ENCODE data around the gene SPTBN4.

The SPTBN4 gene

DNA sequence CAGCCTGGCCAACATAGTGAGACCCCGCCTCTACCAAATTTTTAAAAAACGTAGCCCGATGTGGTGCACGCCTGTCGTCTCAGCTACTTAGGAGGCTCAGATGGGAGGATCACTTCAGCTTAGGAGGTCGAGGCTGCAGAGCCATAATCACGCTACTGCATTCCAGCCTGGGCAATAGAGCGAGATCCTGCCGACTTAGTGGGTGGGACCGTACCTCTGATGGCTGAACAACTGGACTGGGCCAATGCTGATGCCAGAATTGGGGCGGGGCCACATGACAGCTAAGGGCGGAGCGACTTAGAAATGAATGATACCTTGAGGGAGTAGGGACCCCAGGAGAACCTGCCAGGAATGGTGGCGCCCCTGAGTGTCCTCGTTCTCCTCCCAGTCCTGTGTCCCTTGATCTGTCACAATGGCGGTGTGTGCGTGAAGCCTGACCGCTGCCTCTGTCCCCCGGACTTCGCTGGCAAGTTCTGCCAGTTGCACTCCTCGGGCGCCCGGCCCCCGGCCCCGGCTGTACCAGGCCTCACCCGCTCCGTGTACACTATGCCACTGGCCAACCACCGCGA is 137.9 kb downstream of the SPTBN4 start:
- DNase-seq (ENCODE audit: low spot score): peak; percentile 43

DNA sequence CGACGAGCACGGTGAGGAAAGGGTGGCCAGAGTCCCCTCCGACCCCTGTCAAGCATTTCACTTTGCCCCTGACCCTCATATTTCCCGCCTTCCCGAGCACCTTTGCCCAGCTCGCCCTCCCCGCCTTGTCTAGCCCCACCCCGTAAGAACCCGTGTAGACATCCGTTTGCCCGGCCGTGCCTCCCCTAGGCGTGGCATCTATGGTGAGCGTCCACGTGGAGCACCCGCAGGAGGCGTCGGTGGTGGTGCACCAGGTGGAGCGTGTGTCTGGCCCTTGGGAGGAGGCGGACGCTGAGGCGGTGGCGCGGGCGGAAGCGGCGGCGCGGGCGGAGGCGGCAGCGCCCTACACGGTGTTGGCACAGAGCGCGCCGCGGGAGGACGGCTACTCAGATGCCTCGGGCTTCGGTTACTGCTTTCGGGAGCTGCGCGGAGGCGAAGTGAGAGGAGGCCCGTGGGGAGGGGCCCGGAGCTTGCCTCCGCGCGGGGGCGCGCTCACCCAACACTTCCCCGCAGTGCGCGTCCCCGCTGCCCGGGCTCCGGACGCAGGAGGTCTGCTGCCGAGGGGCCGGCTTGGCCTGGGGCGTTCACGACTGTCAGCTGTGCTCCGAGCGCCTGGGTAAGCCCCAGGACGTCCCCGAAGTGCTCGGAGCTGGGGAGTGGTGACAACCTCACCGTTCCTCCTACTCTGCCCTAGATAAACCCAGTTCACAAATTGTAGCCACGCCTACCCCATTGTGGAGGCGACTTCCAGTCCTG is 138.6 kb downstream of the SPTBN4 start:
- DNase-seq (ENCODE audit: low spot score): peak; percentile 67

DNA sequence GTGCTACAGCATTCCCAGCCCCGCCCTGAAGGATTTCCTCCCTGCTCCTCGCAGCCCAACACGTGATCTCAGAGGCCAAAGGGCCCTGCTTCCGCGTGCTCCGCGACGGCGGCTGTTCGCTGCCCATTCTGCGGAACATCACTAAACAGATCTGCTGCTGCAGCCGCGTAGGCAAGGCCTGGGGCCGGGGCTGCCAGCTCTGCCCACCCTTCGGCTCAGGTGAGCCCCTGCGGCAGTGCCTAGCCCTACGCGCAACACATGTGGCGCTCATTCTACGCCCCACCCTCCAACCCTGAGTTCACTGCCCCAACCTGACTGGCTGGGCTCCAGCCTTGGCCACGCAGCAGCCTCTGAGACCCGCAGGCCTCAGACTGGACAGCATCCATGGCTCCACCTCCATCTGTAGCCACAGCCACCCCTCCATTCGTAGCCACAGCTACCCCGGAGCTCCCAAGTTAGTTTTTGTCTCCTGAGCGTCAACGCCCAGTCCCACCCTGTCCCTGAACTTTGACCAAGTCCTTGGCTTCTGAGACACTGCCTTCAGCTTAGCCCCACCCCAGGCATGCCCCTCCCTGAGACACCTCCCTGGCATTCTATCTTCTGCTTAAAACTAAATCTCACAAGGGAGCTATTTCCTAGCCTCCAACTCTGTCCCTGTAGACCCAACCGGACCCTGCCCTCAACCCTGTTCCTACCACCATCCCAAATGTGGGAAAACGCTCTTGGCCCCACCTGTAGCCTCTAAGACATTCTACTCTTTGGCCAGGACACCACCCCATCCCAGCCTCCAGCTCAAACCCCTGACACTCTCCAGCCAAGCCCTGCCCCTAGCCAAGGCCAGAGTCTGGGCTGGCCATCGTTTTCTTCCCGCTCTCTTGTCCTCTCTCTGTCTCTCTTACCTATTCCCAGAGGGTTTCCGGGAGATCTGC is 140.8 kb downstream of the SPTBN4 start:
- peak; percentile 41 for DNase-seq (ENCODE audit: low spot score)

DNA sequence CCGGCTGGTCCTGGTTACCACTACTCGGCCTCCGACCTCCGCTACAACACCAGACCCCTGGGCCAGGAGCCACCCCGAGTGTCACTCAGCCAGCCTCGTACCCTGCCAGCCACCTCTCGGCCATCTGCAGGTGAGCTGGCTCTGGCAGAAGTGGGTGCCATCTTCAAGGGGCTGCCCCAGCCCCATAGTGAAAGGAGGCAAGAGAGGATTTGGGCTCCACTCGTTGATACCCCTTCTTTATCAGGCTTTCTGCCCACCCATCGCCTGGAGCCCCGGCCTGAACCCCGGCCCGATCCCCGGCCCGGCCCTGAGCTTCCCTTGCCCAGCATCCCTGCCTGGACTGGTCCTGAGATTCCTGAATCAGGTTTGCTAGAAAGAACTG is 141.4 kb downstream of the SPTBN4 start:
- no peak for DNase-seq (ENCODE audit: low spot score)

DNA sequence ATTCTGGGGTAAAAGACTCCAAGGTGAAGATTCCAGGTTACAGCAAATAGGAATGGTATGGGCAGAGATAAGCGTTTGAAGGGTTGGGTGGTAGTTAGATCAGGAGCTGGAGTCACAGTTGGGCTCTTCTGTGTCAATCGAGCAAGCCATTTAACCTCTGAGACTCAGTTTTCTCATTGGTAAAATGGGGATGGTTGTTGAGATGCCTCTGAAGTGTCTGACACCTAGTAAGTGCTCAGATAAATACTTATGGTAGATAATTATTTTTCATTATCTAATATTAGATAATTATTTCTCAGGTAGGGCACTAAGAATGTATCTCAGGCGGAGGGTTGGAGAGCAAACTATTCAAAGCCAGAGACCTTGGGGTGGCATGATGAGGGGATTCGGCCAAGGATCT is 142.2 kb downstream of the SPTBN4 start:
- DNase-seq (ENCODE audit: low spot score): no peak

DNA sequence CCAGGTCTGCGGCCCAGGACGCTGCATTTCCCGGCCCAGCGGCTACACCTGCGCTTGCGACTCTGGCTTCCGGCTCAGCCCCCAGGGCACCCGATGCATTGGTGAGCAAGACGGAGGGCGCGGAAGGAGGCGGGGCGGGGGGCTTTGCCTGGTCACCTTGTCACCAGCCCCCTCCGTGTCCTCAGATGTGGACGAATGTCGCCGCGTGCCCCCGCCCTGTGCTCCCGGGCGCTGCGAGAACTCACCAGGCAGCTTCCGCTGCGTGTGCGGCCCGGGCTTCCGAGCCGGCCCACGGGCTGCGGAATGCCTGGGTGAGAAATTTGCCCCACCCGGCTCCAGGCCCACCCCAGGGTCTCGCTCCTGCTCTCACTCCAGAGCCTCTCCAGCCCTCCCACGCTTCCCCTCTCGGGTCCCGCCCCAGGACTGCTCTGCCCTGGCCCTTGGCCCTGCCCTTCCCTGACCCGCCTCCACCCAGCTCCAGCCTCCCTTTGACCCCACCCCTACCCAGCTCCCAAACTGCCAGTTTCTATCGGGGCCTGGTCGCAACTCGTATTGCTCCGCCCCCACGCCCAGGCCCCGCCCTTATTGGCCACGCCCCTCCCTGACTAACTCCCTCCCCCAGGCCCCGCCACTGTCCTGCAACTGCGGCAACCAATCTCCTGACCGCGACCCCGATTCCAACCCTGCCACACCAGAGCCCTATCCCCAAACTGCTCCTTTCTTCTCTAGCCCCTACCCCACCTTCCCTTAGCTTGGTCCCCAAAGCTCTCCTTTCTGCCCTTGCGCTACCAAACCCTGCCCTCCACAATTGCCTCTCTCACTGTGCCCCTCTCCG is 143.0 kb downstream of the SPTBN4 start:
- DNase-seq (ENCODE audit: low spot score): peak; percentile 93

DNA sequence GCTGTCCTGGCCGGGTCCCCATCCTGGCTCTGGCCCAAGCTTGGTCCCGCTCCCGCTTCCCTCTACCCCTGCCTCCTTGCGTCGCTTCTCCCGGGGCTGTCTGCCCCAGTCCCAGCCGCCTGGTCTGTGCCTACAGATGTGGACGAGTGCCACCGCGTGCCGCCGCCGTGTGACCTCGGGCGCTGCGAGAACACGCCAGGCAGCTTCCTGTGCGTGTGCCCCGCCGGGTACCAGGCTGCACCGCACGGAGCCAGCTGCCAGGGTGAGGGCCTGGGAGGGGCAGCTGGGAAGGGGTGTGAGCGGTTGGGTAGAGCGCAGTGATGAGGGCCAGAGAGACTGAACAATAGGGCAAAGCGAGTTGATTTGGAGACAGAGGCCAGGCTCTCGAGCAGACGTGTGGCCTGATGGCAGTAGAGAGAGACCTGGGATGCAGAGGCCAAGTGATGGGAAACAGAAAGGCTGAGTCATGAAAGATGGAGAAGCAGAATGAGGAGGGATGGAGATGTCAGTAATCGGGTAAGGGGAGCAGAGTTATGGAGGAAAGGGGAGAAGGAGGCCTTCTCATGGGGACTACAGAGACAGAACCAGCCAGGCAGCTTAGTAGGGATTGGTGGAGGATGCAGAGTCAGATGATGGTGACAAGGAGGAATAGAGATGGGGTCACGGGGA is 143.7 kb downstream of the SPTBN4 start:
- DNase-seq (ENCODE audit: low spot score): no peak

DNA sequence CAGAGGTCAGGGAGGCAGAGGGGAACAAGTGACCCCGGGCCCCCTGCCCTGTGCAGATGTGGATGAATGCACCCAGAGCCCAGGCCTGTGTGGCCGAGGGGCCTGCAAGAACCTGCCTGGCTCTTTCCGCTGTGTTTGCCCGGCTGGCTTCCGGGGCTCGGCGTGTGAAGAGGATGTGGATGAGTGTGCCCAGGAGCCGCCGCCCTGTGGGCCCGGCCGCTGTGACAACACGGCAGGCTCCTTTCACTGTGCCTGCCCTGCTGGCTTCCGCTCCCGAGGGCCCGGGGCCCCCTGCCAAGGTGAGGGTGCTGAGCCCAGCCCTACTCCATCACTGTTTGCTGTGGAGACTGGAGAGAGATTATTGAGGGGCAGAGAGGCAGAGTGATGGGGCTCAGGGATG is 144.3 kb downstream of the SPTBN4 start:
- no peak for DNase-seq (ENCODE audit: low spot score)

DNA sequence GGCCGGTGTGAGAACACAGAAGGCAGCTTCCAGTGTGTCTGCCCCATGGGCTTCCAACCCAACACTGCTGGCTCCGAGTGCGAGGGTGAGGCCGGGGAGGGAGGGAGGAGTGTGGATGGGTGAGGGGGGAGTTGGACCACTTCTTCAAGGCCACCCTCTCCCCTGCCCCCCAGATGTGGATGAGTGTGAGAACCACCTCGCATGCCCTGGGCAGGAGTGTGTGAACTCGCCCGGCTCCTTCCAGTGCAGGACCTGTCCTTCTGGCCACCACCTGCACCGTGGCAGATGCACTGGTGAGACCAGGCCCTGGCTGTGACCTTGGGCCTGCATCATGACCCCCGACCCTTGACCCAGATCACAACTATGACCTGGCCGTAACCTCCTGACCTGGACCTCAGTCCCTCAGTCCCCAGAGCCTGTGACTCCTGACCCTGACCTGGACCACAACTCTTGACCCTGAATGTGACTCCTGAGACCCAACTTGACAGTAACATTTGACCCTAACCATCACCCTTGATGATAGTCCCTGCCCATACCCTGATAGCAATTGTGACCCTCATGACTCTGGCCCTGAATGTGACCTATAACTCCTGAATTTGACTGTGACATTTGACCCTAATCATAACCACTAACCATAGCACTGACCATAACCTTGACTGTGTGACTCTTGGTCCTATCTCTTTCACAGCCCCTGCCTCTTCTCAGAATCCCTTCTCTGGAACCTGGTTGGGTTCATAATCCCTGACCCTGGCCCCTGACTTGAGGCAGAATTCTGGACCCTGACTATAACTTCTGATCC is 145.3 kb downstream of the SPTBN4 start:
- no peak for DNase-seq (ENCODE audit: low spot score)

DNA sequence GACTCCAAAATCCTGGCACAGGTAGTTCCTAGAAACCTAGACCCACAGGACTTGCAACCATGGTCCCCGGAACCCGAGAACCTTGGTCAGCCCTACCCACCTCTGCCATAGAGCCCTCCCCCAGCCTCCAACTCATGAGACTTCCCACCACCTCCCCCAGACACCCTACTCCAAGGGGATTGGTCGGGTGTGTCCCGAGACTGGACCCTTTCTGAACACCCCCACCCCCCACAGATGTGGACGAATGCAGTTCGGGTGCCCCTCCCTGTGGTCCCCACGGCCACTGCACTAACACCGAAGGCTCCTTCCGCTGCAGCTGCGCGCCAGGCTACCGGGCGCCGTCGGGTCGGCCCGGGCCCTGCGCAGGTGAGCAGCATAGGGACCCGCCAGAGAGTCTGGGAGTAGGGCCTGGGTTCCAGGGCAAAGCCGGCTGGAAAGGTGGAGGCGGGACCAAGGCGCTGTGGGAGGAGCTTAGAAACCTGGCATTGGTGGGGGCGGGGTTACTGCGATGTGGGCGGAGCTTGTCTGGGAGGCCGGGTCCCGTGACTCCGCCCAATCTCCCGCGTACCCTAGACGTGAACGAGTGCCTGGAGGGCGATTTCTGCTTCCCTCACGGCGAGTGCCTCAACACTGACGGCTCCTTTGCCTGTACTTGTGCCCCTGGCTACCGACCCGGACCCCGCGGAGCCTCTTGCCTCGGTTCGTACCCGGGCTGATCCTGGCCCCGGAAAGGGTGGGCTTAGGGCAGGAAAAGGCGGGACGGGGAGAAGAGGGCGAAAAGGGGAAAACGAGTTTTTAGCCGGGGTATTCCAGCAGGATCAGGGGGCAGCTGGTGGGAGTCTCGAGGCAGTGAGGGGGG is 146.3 kb downstream of the SPTBN4 start:
- DNase-seq (ENCODE audit: low spot score): peak; percentile 81

DNA sequence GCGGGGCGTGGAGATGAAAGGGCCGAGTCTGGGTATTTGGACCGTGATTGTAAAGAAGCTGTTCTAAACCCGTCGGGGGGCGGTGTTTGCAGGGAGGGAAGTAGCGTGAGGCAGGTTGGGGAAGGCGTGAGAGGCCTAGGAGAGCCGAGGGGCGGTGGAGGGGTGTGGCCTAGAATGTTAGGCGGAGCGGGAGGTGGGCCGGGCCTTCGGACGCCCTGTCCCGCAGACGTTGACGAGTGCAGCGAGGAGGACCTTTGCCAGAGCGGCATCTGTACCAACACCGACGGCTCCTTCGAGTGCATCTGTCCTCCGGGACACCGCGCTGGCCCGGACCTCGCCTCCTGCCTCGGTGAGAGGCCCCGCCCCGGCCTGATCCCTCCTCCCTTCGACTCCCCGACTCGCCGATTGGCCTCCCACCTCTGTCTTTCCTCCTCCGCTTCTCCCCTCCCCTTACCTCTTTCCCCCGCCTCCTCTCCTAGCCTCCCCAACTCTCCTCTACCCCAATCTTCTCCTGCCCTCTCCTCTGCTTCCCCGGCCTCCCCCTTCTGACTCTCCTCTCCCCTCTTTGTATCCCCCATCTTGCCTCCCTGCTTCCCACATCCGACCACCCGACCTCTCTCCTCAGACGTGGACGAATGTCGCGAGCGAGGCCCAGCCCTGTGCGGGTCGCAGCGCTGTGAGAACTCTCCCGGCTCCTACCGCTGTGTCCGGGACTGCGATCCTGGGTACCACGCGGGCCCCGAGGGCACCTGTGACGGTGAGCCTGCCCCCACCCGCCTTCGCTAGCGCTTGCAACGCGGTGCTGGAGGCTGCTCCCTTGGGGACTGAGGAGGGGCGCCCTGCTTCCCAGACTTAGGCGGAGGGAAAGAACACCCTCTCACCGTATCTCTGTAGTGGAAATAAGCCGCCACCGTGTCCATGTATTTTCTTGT is 147.2 kb downstream of the SPTBN4 start:
- peak; percentile 80 for DNase-seq (ENCODE audit: low spot score)

DNA sequence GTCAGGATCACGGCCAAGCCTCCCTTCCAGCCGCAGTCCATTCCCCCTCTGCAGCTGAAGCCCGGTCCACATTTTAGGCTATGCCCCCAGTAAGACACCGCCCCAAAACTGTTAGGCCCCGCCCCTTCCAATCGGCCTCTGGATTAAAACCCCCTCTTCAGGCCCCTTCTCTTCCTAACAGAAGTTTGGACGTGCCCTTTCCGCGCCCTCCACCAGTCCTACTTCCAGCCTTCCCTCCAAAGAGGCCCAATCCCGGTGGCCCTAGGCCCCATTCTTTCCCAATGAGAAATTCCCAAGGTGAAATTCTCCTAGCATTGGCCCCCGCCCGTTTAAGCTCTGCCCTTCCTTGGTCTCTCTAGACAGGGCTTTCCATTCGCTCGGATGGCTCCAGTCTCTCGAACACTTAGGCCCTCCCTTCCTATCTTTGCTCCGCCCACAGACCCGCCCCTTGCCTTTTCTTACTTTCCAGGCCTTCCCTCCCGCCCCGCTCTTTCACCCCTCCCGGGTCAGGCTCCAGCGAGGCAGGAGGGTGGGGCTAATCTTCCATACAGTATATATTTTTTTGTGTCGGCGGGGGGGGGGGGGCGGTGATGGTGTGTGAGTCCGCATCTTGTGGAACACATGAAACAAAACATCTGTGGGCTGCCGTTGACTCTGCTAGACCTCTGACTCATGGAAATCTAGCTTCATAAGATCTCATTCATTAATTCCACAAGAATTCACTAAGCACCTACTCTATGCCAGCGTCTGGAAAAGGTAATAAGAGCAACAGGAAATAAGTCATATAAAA is 148.0 kb downstream of the SPTBN4 start:
- DNase-seq (ENCODE audit: low spot score): peak; percentile 88

DNA sequence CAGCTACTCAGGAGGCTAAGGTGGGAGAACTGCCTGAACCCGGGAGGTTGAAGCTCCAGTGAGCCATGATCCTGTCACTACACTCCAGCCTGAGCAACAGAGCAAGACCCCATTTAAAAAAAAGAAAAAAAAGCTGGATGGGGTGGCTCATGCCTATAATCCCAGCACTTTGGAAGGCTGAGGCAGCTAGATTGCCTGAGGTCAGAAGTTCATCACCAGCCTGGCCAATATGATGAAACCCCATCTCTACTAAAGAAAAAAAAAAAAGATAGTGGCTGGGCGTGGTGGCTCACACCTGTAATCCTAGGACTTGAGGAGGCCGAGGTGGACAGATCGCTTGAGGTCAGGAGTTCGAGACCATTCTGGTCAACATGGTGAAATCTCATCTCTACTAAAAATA is 149.4 kb downstream of the SPTBN4 start:
- no peak for DNase-seq (ENCODE audit: low spot score)

DNA sequence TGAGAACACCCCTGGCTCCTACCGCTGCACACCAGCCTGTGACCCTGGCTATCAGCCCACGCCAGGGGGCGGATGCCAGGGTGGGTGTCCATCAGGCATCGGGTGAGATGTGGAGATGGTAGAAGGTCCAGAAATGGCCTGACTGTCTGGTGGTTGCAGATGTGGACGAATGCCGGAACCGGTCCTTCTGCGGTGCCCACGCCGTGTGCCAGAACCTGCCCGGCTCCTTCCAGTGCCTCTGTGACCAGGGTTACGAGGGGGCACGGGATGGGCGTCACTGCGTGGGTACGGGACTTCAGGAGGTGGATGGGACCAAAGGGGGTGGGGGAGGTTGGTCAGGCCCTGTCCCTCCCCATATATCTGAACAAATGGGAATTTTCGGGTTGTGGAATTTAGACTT is 150.1 kb downstream of the SPTBN4 start:
- DNase-seq (ENCODE audit: low spot score): no peak

DNA sequence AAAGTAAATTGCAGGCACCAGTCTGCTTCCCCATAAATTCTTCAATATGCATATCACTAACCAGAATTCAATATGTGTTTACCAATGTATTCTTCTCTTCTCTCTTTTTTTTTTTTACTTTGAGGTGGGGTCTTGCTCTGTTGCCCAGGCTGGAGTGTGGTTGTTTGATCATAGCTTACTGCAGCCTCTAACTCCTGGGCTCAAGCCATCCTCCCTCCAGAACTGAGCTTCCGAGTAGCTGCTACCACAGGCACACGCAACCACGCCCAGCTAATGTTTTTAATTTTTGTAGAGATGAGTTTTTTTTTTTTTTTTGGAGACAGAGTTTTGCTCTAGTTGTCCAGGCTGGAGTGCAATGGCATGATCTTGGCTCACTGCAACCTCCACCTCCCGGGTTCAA is 151.2 kb downstream of the SPTBN4 start:
- DNase-seq (ENCODE audit: low spot score): no peak

DNA sequence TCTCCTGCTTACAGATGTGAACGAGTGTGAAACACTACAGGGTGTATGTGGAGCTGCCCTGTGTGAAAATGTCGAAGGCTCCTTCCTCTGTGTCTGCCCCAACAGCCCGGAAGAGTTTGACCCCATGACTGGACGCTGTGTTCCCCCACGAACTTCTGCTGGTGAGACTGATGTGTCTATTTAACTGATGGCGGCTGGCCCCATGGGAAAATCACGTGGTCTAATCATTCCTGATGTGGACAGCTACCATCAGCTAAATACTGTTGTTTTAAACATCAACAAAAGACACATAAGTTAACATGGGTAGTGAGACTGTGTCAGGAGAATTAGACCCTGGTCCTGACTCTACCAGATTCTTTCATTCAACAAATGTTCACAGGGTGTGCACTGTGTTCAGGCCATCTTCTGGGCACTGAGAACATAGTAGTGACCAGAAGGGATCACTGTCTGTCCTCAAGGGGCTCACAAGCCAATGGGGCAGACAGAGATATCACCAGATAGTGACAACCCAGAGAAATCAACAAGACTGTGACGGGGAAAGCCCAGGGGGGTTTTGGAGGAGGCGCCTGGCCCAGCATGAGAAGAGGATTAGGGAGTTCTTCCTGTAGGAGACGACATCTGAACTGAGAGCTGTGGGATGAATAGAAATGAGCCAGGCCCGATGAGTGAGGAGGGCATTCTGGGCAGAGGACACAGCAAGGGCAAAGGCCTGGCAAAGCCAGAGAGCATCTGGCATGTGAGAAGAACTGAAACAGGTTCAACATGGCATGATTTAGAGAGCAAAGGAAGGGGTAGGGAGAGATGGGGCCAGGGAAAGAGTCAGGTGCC is 152.7 kb downstream of the SPTBN4 start:
- DNase-seq (ENCODE audit: low spot score): no peak

DNA sequence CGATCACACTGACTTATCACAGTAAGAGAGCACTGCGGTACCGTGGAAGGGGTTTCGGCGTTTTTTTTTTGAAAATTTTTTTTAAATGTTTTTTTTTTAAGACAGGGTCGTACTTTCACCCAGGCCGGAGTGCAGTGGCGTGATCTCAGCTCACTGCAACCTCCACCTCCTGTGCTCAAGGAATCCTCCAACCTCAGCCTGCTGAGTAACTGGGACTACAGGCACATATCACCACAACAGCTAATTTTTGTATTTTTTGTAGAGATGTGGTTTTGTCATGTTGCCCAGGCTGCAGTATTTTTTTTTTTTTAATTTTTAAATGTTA is 153.3 kb downstream of the SPTBN4 start:
- no peak for DNase-seq (ENCODE audit: low spot score)
